PC-9 (cell line): ENCODE measurements around the gene ODC1.

Experiments
- CTCF ChIP-seq: fragments of 200-600 bp; sonication (generic); conservative IDR thresholded peaks from 2 replicates; pipeline ENCODE4 v1.6.1; 2017; ENCODE audit warnings: mixed run types, antibody characterized with exemption, mild to moderate bottlenecking, moderate library complexity
- EZH2 ChIP-seq: fragments of 200-600 bp; sonication (generic); IDR thresholded peaks from 2 replicates; pipeline ENCODE4 v1.8.0; 2017; ENCODE audit warnings: antibody characterized with exemption, low read depth

DNA sequence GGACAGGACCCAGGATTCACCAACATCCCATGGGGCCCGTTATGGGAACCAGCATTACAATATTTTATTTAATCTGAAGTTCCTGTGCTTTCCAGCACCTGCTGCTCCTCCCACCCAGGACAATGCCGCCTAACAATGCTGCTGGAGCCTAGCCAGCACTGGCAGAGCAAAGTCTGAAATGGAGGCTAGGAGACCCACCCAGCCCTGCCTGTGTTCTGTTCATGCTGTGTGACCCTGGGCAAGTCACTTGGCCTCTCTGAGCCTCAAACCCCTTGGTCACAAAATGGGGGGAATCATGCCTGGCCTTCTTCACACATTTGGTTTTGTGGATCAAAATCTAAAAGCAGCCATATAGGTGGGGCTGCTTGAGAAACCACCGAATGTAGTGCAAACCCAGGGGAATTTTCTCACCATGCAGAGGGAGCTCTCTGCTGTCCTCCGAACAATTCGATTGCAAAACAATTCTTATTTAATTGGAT lies 38.5 kb upstream of the ODC1 start:
- no peak for TF ChIP-seq CTCF
- no peak for TF ChIP-seq EZH2
